GM19099 (cell line): Measurements from ENCODE around the gene EDARADD.

ENCODE experiments used
- POLR2A ChIP-seq: IDR thresholded peaks from 3 replicates; pipeline ENCODE4 v1.6.1; 2011; ENCODE audit warnings: low read depth; ENCODE audit not compliant: insufficient read length; ENCODE audit errors: extremely low read depth

The EDARADD gene

GRCh38 chr1:236511735-236512418 is 117.8 kb downstream of the EDARADD start:
- no peak for TF ChIP-seq POLR2A

- TF ChIP-seq POLR2A: no peak
These were observed 120.8 kb downstream of the EDARADD start for GRCh38 chr1:236514703-236515442.

- no peak for TF ChIP-seq POLR2A
These were observed 121.4 kb downstream of the EDARADD start for GRCh38 chr1:236515443-236515958.

- TF ChIP-seq POLR2A: no peak
These were observed 123.0 kb downstream of the EDARADD start for GRCh38 chr1:236516929-236517704.

GRCh38 chr1:236518322-236518721 is 124.2 kb downstream of the EDARADD start:
- no peak for TF ChIP-seq POLR2A

- no peak for TF ChIP-seq POLR2A
These were observed 126.4 kb downstream of the EDARADD start for GRCh38 chr1:236520445-236521005.

- no peak for TF ChIP-seq POLR2A
These were observed 129.0 kb downstream of the EDARADD start for GRCh38 chr1:236522937-236523703.

- TF ChIP-seq POLR2A: peak; percentile 41
These were observed 129.6 kb downstream of the EDARADD start, which contains the start of gene LGALS8 for GRCh38 chr1:236523704-236524141. LGALS8 (plus strand) TSS chr1:236523982; CDS start chr1:236526071, 2,089 bp downstream.

- peak; percentile 67 for TF ChIP-seq POLR2A
These were observed 130.2 kb downstream of the EDARADD start for GRCh38 chr1:236524142-236524894.

GRCh38 chr1:236524895-236525184 is 130.8 kb downstream of the EDARADD start:
- TF ChIP-seq POLR2A: no peak

- no peak for TF ChIP-seq POLR2A
These were observed 132.0 kb downstream of the EDARADD start for GRCh38 chr1:236526079-236526478.

GRCh38 chr1:236530286-236530685 is 136.2 kb downstream of the EDARADD start:
- TF ChIP-seq POLR2A: no peak

- no peak for TF ChIP-seq POLR2A
These were observed 136.9 kb downstream of the EDARADD start for GRCh38 chr1:236530959-236531358.

- TF ChIP-seq POLR2A: no peak
These were observed 138.8 kb downstream of the EDARADD start for GRCh38 chr1:236532850-236533249.

GRCh38 chr1:236534151-236534651 is 140.1 kb downstream of the EDARADD start:
- no peak for TF ChIP-seq POLR2A
